Mucosa of descending colon (tissue), 3 donors: ENCODE measurements around the gene AATF. TPM values are rescaled to one million over a fixed set of nuclear protein-coding genes. Genes with fewer than 3 reads are reported as not detected.

Experiments
- ATAC-seq: fragments of 200-7000 bp; cut with Tn5 transposase; one replicate; pipeline ENCODE4 v1.9.1; 2020; ENCODE audit warnings: mild to moderate bottlenecking, moderate library complexity
- DNase-seq, 3 donors: peaks; one replicate each; pipeline ENCODE4 v3.0.0-alpha.2; 2020
- H3K36me3 ChIP-seq: fragments of 200-600 bp; one replicate; pipeline ENCODE4 v1.8.0; 2021; ENCODE audit warnings: low read depth, mild to moderate bottlenecking
- H3K4me1 ChIP-seq: fragments of 200-600 bp; one replicate; pipeline ENCODE4 v1.8.0; 2021; ENCODE audit warnings: low read depth, mild to moderate bottlenecking
- H3K4me3 ChIP-seq: fragments of 200-600 bp; one replicate; pipeline ENCODE4 v1.8.0; 2021; ENCODE audit warnings: mild to moderate bottlenecking
- H3K9me3 ChIP-seq: fragments of 200-600 bp; one replicate; pipeline ENCODE4 v1.8.0; 2021; ENCODE audit warnings: mild to moderate bottlenecking
- intact Hi-C, 2 donors: fragments of 100-400 bp; cut with DNase I in 1 of 2; cut with micrococcal nuclease in 1 of 2; formaldehyde crosslinking; loops; one replicate each; pipeline versions ENCODE4 v1.11.0 to v1.11.1; 2022; cut with DNase I, micrococcal nuclease
- total RNA-seq, 3 donors: library from RNA; stranded (reverse); fragmentation: NEBNext Ultra II Directional in 2 of 3; extraction: Animal tissue kit (Norgen Biotek cat#: 25700) in 2 of 3; gene quantifications; one replicate each; pipeline versions ENCODE4 v1.2.1 to v1.2.4, GENCODE V29; 2021 to 2023
- TF ChIP-seq, protein P1 (sequence below): fragments of 200-600 bp; IDR thresholded peaks from one replicate; pipeline ENCODE4 v1.8.0; 2022; ENCODE audit warnings: antibody characterized with exemption, mild to moderate bottlenecking
- donor health status: DM: no; HTN: no; CAD: no; lungs with moderate emphysema.
- donor health status: DM: no; HTN: no; CAD: no.
- donor health status: DM: no; HTN: yes; CAD: no.

AATF gene
- total RNA-seq, 3 donors from 2014 or later: 35.6 to 47.2 (median 37.9) TPM

GRCh38 chr17:36934692-36935630 is 13.8 kb upstream of the AATF start:
- peaks cover 58% of the 10 kb centered on the region for H3K4me1 ChIP-seq
- H3K4me3 ChIP-seq: no peak overlapping the region
- no peaks in the 10 kb centered on the region for H3K36me3 ChIP-seq
- TF ChIP-seq, protein P1, sequence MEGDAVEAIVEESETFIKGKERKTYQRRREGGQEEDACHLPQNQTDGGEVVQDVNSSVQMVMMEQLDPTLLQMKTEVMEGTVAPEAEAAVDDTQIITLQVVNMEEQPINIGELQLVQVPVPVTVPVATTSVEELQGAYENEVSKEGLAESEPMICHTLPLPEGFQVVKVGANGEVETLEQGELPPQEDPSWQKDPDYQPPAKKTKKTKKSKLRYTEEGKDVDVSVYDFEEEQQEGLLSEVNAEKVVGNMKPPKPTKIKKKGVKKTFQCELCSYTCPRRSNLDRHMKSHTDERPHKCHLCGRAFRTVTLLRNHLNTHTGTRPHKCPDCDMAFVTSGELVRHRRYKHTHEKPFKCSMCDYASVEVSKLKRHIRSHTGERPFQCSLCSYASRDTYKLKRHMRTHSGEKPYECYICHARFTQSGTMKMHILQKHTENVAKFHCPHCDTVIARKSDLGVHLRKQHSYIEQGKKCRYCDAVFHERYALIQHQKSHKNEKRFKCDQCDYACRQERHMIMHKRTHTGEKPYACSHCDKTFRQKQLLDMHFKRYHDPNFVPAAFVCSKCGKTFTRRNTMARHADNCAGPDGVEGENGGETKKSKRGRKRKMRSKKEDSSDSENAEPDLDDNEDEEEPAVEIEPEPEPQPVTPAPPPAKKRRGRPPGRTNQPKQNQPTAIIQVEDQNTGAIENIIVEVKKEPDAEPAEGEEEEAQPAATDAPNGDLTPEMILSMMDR: no peak
- intact Hi-C loops: no loop called here
- DNase-seq: peak in 1 of 3 donors; percentile 33
- no peak for ATAC-seq
- H3K9me3 ChIP-seq: no peaks in the 10 kb centered on the region

DNA sequence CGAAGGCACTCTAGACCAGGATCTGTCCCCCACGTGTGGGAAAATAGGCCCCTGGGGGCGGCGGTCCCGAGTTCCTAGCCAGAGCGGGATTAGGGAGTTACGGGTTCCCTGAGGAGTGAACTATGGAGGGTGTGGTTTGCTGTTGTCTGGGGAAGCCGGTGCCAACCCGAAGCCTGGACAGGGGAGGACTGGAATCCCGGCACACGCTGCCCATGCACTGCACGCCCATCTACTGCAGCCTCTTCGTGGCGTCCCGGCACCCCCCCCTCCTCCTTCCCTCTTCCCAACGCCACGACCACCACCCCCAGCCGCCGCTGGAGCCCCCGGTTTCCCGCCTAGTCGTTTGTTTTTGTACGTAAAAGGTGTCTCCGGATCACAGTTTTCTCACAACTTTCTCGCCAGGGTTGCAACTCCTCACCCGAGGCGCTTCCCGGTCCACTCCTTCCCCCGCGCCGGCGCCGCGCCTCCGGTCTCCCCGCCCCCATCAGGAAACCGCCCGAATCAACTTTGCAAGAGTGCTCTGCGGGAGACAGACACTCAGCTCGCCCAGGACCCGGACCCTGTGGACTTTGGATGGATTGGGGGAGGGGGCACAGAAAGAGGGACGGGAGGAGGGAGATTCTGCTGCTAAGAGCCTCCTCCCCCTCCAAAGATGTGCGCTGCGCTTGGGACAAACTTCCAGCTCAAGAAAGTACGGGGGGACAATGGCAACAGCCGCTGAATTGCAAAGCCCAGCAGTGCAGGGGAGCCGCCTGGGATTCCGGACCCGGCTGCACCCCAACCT is 12.9 kb upstream of the AATF start:
- Histone ChIP-seq H3K4me1 (peaks cover 58% of the 10 kb centered on the region), H3K36me3 (no peaks in the 10 kb centered on the region), H3K9me3 (no peaks in the 10 kb centered on the region), H3K4me3 (no peak overlapping the region)
- intact Hi-C loops: no loop called here
- DNase-seq: peak in 2 of 3 donors; percentile 40 to 68
- TF ChIP-seq, protein P1: no peak
- ATAC-seq: peak; percentile 40

- no peaks in the 10 kb centered on the region for H3K36me3 ChIP-seq
- no peak overlapping the region for H3K4me3 ChIP-seq
- DNase-seq (peak in 1 of 3 donors; percentile 29), ATAC-seq (no peak)
- no peaks in the 10 kb centered on the region for H3K9me3 ChIP-seq
- TF ChIP-seq, protein P1: no peak
- intact Hi-C loops: no loop called here
- peaks cover 58% of the 10 kb centered on the region for H3K4me1 ChIP-seq
These were observed 12.2 kb upstream of the AATF start for GRCh38 chr17:36936455-36937000.

DNA sequence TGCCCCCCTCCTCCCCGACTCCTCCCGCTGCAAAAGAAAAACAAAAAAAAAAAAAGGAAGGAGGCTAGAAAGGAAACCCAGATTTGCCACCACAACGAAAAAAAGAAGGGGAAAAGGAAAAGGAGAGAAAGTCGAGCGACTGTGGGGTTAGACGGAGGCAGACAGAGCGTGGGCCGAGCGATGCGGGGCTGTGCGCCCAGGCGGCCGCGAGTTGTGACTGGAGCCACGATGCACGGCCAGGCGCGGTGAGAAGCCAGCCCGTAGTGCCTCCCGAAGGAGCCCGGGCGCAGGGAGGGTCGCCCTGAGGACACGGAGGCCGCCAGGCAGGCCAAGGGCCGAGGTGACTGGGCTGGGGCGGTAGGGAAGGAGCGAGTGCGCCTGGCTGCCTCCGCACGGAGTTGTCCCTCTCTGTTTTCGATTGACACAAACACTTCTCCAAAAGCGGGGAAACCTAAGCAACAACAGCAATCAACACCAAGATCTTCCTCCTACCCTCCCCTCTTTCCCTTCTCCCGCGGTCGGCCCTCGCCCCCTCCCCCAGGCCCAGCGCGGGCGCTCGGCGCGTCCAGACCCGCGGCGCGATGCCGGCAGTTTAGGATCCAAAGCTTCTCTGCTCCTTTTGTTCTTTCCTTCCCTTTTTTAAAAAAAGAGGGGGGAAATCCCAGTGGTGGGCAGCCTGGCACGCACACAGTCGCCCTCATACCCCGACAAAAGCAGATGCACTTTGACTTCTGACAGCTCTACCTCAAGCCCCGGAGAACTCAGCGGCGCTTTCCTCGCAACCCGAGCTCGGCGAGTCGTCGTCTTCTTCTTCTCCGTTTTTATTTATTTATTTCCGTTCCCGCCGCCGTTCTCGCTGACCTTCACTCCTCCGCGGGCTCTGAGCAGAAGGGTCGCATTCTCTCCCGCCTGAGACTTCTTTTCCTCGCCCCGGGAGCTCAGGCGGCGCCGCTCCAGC is 11.5 kb upstream of the AATF start, which contains the start of gene LHX1:
TSS of gene LHX1 (plus strand) at position 475 of the 958 bp plus-strand sequence. CDS start 723 bp downstream, outside the sequence.
- intact Hi-C loops: no loop called here
- ATAC-seq (no peak), DNase-seq (peak in 1 of 3 donors; percentile 29)
- TF ChIP-seq, protein P1: no peak
- Histone ChIP-seq H3K4me3 (no peak within 1 kb of the TSS), H3K9me3 (no peaks in the 10 kb centered on the region), H3K4me1 (peaks cover 60% of the 10 kb centered on the region), H3K36me3 (no peaks in the 10 kb centered on the region)
